ENCODE measurements around the gene PRDM16. TPM values are rescaled to one million over a fixed set of nuclear protein-coding genes. Genes with fewer than 3 reads are reported as not detected.
A peak's percentile ranks its signal among the peaks of the same experiment; 100 is the strongest.

The PRDM16 gene
- total and polyA plus RNA-seq, 2 of the 4 experiments (the other 2 are of a cell fraction), result 0.02 TPM; not detected in 1

DNA sequence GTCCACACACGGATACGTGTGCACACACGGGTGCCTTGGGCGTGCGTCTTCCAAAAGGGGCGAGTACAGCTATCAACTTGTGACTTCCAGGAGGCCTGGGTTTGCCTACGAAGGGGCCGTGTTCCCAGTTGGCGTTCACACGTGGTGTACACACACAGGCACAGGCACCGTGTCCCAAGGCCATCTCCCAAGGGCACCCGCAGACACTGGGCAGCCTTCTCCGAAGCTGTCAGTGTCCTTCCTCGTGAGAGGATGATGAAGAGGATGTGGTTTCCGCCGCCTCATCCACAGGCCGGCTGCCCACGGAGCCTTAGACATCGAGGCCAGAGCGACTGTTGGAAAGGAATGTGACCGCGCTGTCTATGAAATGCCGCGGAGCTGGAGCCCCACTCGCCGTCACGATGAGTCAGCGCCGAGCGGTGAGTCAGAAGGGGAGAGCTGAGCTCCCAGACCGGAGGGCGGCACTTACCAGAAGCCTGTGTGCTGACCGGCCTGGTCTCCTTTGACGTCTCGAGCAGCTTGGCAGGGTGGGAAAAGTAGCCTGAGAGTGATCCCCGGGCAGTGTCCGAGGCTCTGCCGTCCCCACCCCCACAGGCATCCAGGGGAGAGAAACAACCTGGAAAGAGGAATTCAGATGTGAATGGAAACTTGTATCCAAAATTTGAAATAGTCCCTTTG is 244.0 kb downstream of the PRDM16 start:
- Histone ChIP-seq H4K91ac (ENCODE audit: insufficient read depth, low read depth, low read length) (peak overlapping the region; percentile 96), H2AK5ac (ENCODE audit: low read depth, low read length) (peak overlapping the region; percentile 59), H3K14ac (replicated peaks; ENCODE audit: low read depth, low read length) (peak overlapping the region; percentile 90), H3K27me3 (ENCODE audit: control insufficient read depth, insufficient read depth, low read length) (no peaks in the 10 kb centered on the region), H3K4ac (ENCODE audit: low read depth, low read length) (peak overlapping the region; percentile 97), H3K4me2 (ENCODE audit: low read depth, low read length) (peak overlapping the region; percentile 5; the same call in 1 of the 2 replicates), H4K8ac (ENCODE audit: low read depth in 2 of 2, low read length in 2 of 2) (peak overlapping the region; percentile 92 to 94), H2BK120ac (ENCODE audit: low read depth, low read length) (peak overlapping the region; percentile 99), H3K79me1 (ENCODE audit: low read depth in 1 of 2, low read length in 2 of 2) (no peaks in the 10 kb centered on the region), H3K23ac (ENCODE audit: low read depth, low read length) (peak overlapping the region; percentile 97), H3K9me3 (ENCODE audit: control insufficient read depth, insufficient read depth, low read length) (no peaks in the 10 kb centered on the region), H3K18ac (ENCODE audit: low read depth, low read length) (peak overlapping the region; percentile 84), H2AFZ (replicated peaks; ENCODE audit: low read length, poor library complexity) (peak overlapping the region; percentile 79), H4K20me1 (ENCODE audit: insufficient read depth, low read length) (no peaks in the 10 kb centered on the region; the same call in 1 of the 2 replicates), H3K9me1 (ENCODE audit: insufficient read depth, low read length) (peaks cover 16% of the 10 kb centered on the region), H3K9ac (ENCODE audit: low read depth, low read length) (no peak overlapping the region; the same call in 1 of the 2 replicates), H2AK9ac (replicated peaks; ENCODE audit: low read depth, low read length, poor library complexity) (peak overlapping the region; percentile 87), H3K27ac (ENCODE audit: insufficient read depth, low read length) (peak overlapping the region; percentile 84), H3K4me1 (ENCODE audit: control insufficient read depth, insufficient read depth, low read length) (peaks cover 17% of the 10 kb centered on the region), H2BK5ac (ENCODE audit: low read depth, low read length, poor library complexity, severe bottlenecking) (peak overlapping the region; percentile 96), H4K5ac (ENCODE audit: low read depth, low read length) (peak overlapping the region; percentile 85), H2BK20ac (ENCODE audit: low read depth, low read length) (peak overlapping the region; percentile 99), H3K56ac (ENCODE audit: extremely low read depth, insufficient read depth, low read length) (peak overlapping the region; percentile 77; the same call in 1 of the 2 replicates), H3K4me3 (ENCODE audit: insufficient read depth, low read depth, low read length) (no peak overlapping the region), H3K36me3 (ENCODE audit: control insufficient read depth, insufficient read depth, low read length) (no peaks in the 10 kb centered on the region), H2BK15ac (ENCODE audit: low read depth, low read length) (peak overlapping the region; percentile 97)
- DNase-seq (peak; percentile 99), ATAC-seq (ENCODE audit: low read depth) (peak; percentile 93)
- ChIA-PET CTCF (no interaction called here), POLR2A (ENCODE audit: unreplicated experiment) (interaction anchor here (1.0 kb wide), 1 partner anchor 12 kb away, joined by 9 read pairs; no protein-coding TSS in a partner anchor)
- intact Hi-C loops (cut with micrococcal nuclease), result loop anchor here (2.0 to 10.0 kb wide), 3 partner anchors 248 to 898 kb away; partner anchors contain the start of genes PEX10, PRDM16 and PRXL2B
- in situ Hi-C loops (cut with MboI; ENCODE audit: low sequenced_read_pairs), result loop anchor here (25.0 kb wide), 1 partner anchor 901 kb away; the partner anchor contains the start of gene PEX10
- 25% methylated on average over 19 of the region's 38 CpGs; no CpG with 5 or more reads in 1 of the 2 experiments for WGBS, 2 experiments (ENCODE audit: extremely low coverage in 2 of 2, insufficient read length in 1 of 2)
- BruUV-seq (replicated peaks), result no TSS peak
- dilution Hi-C loops (cut with HindIII; ENCODE audit: low sequenced_read_pairs, unreplicated experiment), result no loop called here
- TF ChIP-seq CEBPB (IDR thresholded peaks at IDR 0.05; ENCODE audit: low read depth, low read length) (0 out of 2 replicates have a peak, but pooled peaks have one; percentile 26), MAFK (IDR thresholded peaks at IDR 0.05; ENCODE audit: low read depth, low read length) (peak; percentile 66), RCOR1 (IDR thresholded peaks at IDR 0.05; ENCODE audit: insufficient replicate concordance, low read length) (no peak), FOS (IDR thresholded peaks at IDR 0.05; ENCODE audit: low read depth, low read length) (peak; percentile 100), RAD21 (IDR thresholded peaks at IDR 0.05; ENCODE audit: low read length) (no peak; the same call in 1 of the 2 replicates), USF2 (IDR thresholded peaks at IDR 0.05; ENCODE audit: low read depth, low read length) (peak; percentile 27; the same call in 1 of the 2 replicates), MXI1 (IDR thresholded peaks at IDR 0.05; ENCODE audit: borderline replicate concordance, low read depth, low read length) (peak; percentile 35; the same call in 1 of the 2 replicates), NFE2L2 (IDR thresholded peaks at IDR 0.05; ENCODE audit: low read depth, low read length) (peak; percentile 96), POLR2A (IDR thresholded peaks at IDR 0.05; ENCODE audit: low read depth, low read length) (peak; percentile 41), CHD1 (IDR thresholded peaks at IDR 0.05; ENCODE audit: low read depth, low read length) (peak; percentile 77; the same call in 1 of the 2 replicates), MAZ (IDR thresholded peaks at IDR 0.05; ENCODE audit: borderline replicate concordance, low read depth, low read length) (no peak; the same call in none of the 2 replicates)
- TF ChIP-seq, protein P1, sequence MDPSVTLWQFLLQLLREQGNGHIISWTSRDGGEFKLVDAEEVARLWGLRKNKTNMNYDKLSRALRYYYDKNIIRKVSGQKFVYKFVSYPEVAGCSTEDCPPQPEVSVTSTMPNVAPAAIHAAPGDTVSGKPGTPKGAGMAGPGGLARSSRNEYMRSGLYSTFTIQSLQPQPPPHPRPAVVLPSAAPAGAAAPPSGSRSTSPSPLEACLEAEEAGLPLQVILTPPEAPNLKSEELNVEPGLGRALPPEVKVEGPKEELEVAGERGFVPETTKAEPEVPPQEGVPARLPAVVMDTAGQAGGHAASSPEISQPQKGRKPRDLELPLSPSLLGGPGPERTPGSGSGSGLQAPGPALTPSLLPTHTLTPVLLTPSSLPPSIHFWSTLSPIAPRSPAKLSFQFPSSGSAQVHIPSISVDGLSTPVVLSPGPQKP (IDR thresholded peaks at IDR 0.05; ENCODE audit: borderline replicate concordance, low read depth, low read length), result no peak
- TF ChIP-seq, protein P2, sequence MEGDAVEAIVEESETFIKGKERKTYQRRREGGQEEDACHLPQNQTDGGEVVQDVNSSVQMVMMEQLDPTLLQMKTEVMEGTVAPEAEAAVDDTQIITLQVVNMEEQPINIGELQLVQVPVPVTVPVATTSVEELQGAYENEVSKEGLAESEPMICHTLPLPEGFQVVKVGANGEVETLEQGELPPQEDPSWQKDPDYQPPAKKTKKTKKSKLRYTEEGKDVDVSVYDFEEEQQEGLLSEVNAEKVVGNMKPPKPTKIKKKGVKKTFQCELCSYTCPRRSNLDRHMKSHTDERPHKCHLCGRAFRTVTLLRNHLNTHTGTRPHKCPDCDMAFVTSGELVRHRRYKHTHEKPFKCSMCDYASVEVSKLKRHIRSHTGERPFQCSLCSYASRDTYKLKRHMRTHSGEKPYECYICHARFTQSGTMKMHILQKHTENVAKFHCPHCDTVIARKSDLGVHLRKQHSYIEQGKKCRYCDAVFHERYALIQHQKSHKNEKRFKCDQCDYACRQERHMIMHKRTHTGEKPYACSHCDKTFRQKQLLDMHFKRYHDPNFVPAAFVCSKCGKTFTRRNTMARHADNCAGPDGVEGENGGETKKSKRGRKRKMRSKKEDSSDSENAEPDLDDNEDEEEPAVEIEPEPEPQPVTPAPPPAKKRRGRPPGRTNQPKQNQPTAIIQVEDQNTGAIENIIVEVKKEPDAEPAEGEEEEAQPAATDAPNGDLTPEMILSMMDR (conservative IDR thresholded peaks at IDR 0.05; ENCODE audit: low read depth, low read length), result no peak
